ENCODE measurements around the gene PRAC1. TPM values are rescaled to one million over a fixed set of nuclear protein-coding genes. Genes with fewer than 3 reads are reported as not detected.

PRAC1 gene
- total RNA-seq, 1 experiment from 2014 or later = not detected

- DNase-seq (ENCODE audit: low read depth) = no peak
Measured at GRCh38 chr17:48747445-48748363, 25.4 kb upstream of the PRAC1 start.

GRCh38 chr17:48746916-48747444, 24.7 kb upstream of the PRAC1 start:
- no peak for DNase-seq (ENCODE audit: low read depth)

DNA sequence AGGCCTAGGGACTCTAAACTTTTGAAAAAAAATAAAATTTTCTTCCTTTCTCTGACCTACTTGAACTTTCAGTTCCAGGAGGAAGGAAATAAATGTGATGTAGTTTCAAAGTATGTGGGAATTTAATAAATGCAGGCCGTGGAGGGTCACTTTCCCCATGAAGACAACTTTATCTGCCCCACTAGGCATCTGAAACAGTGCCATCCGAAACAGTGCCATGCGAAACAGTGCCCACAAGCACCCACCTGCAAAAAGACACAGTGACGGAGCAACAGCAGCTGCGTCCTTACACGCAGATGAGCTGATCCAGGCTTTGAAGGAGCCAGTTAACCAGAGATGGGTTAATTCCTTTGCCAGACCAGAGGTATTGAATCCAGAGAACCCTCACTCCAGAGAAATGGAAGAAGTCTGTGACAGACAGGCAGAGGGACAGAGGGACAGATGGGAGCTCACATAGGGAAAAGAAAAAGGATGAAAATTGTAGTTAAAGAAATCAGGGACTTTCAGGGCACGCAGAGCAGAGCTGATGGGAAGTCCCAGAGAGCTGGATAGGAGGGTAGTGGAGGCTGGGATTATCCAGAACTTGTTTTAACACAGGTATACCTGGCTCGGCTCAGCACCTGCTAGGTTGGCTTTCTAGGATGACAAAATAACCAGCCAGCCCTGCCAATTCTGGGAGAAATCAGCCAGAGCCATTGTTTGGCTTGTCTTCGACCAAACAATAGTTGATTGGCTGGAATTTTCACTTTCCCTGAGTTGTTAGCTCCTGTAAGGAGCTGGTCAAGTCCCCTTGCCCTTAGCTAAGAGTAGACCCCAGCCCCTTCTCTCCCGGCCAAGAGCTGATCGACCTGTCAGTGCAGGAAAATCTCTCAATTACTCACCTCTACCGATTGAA, 23.3 kb upstream of the PRAC1 start:
- DNase-seq (ENCODE audit: low read depth) = no peak

DNA sequence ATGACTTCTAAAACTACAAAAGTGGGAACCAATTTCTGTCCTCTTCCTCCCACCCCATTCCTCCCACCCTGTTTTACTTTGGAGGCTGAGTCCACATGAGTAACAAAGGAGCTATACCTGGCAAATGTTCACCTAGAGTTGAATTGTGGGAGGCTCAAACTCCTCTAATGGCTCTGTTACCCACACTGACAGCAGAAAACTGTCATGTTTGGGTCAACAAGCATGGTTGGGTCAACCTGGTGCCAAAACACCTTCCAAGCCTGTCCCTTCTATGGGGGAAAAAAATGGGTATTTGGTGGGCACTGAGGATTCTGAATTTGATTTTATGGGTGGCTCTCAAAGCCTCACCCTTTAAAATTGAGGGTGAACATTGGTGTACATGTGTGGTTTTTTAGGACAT, 18.2 kb upstream of the PRAC1 start:
- DNase-seq (ENCODE audit: low read depth) = no peak

DNA sequence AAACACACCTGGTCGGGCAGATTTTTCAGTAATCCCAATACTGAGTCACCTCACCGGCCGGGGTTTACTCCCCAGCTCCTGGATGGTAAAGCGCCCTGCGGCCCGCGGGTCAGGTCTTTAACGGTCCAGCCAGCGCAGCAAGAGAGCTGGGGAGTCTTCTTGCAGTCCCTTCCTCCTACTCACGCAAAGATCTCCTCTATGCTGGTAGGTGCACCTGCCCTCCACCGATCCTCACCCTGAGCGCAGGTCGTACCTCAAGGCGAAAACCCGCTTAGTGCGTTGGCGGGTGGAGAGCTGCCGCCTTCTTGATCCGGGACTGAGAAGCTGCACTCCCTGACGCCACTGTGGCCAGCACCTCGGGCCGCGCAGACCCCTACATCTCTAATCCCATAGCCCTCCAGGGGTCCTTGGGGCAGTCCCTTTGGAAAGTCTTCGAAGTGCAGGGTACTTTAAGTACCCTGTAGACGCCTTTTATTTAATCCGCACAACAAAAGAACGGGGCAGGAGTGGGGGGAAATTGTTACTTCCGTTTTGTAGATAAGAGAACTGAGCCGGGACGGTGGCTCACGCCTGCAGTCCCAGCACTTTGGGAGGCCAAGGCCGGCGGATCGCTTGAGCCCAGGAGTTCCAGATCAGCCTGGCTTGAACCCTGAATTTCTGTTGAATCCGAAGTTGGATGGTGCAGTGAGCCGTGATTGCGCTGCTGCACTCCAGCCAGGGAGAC, 16.6 kb upstream of the PRAC1 start:
- DNase-seq (ENCODE audit: low read depth) = no peak

- DNase-seq (ENCODE audit: low read depth) = no peak
Measured at GRCh38 chr17:48738424-48738802, 16.1 kb upstream of the PRAC1 start.

GRCh38 chr17:48737330-48738043, 15.2 kb upstream of the PRAC1 start:
- no peak for DNase-seq (ENCODE audit: low read depth)

DNA sequence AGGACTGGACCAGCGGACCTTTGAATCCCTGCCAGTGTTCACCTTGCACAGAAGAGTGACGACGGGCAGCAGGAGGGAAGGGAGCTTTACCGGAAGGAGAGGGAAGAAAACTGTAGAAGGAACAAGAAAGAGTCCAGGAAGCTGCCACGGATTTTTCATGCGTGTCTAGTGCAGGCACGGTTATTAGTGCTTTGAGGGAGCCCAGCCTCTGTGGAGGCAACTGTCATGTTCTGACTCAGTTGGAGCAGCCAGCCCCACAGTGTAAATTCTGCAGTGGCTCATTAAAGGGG, 12.7 kb upstream of the PRAC1 start:
- no peak for DNase-seq (ENCODE audit: low read depth)

- DNase-seq (ENCODE audit: low read depth) = no peak
Measured at GRCh38 chr17:48734333-48735061, 12.2 kb upstream of the PRAC1 start.

GRCh38 chr17:48733632-48734328, 11.5 kb upstream of the PRAC1 start:
- DNase-seq (ENCODE audit: low read depth) = no peak

DNA sequence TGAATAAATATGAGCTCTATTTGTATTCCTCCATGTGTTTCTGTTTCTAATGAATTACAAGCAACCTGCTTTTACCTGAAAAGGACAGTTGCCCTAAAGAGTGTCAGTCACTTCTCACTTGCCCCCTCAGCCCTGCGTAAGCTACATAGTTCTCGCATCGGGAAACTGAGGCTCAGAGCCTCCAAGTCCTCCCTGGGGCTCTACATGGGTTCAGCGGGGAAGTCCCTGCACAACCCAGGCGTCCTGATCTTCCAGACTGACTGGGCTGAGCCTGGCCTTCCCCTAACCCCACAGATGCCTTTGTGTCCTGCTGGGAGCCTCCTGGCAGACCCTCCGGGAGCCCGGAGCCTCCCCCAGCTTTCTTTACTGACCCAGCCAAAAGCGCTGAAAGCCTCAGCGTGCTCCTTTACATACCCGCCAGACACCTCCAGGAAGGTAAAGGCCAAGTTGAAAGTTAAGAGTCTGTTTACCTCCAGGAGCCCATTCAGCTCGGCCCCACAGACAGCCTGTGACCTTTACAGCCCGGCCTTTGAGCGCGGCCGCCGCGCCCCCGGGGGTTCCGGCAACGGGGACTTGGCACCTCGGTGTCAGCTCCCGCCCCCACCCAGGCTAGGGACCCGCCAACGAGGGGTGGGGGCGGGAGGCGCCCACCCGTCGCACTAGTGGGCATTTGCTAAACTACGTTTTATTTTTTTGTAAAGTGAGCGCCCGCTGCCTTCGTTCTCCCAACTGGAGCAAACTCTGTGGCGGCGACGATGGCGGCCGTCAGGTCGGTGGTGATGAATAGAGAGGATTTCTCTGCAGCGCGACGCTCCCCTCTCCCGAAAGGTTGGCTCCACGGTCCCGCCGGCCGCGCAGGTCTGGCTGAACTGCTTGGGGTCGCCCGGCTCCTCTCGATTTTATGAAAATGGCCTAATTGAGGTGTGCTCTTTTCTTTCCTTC, 10.6 kb upstream of the PRAC1 start:
- no peak for DNase-seq (ENCODE audit: low read depth)

- DNase-seq (ENCODE audit: low read depth) = no peak
Measured at GRCh38 chr17:48731355-48731754, 9.0 kb upstream of the PRAC1 start.

- DNase-seq (ENCODE audit: low read depth) = no peak
Measured at GRCh38 chr17:48730240-48730550, 7.9 kb upstream of the PRAC1 start.

DNA sequence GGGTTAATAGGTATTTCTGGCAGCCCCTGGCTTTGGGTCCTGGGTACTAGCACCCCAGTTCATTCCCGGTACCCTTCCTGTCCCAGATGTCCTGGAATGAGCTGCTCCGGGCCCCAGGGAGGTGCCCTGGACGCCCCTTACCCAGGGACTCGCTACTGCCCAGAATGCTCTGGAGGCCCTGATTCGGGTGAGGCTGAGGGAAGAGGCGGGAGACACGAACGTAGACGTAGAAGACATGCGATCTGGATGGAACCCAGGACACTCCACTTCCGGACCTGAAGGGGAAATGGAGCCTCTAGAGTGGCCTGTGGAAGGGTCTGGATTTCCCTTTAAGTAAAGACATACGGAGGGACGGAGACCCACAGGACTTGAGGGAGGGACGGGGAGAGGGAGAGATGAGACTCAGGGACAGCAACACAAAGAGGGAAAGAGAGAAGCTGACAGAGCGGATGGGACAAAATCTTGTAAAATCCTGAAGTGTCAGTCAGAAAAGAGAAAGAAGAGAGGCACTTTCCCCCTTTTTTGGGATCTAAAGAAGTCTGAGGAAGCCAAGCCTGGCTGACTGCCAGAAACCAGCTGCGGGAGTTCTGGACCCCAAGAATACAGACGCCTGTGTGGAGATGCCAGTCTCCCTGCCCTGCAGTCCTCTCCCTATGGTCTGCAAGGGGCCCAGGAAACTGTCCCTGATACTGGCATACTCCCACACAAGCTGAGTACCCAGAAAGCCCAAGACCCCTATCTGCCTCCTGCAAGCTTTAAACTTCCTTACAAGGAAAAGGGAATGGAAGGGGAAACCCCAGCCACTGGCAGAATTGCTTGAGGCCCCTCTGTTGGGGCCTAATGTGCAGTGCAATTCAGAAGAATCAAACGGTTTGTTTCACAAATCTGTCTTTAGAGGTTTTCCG, 7.3 kb upstream of the PRAC1 start:
- DNase-seq (ENCODE audit: low read depth) = peak; percentile 39

- peak; percentile 83 for DNase-seq (ENCODE audit: low read depth)
Measured at GRCh38 chr17:48728232-48729231, 6.2 kb upstream of the PRAC1 start, which contains the start of gene HOXB13. TSS of gene HOXB13 (minus strand) at chr17:48728750. CDS start at chr17:48728593, 157 bp downstream.

- no peak for DNase-seq (ENCODE audit: low read depth)
Measured at GRCh38 chr17:48727415-48728175, 5.3 kb upstream of the PRAC1 start.

All from RPMI7951 (cell line).